ENCODE measurements around the gene NFS1.

GRCh38 chr20:35729836-35730582, 30.9 kb upstream of the NFS1 start:
- no peak for TF ChIP-seq POLR2A (IDR thresholded peaks at IDR 0.05)
- TF ChIP-seq POLR2AphosphoS5 (IDR thresholded peaks at IDR 0.05): no peak
- no peak for TF ChIP-seq EP300 (IDR thresholded peaks at IDR 0.05)
- no peak for TF ChIP-seq CTCF (IDR thresholded peaks at IDR 0.05)
